DND-41 (cell line): Measurements from ENCODE around the gene DNAJC12.

Experiments used
- ATAC-seq: fragments of 200-7000 bp; cut with Tn5 transposase; 3 replicates; pipeline ENCODE4 v1.9.1; 2021; ENCODE audit warnings: low read depth; ENCODE audit not compliant: insufficient read depth
- DNase-seq: peaks from one replicate; pipeline ENCODE4 v3.0.0-alpha.2; 2020
- H2AFZ ChIP-seq: 2 replicates; pipeline ENCODE4 v1.6.0; 2012; ENCODE audit warnings: low read depth, low read length
- H3K27ac ChIP-seq: 2 replicates; pipeline ENCODE4 v1.5.1; 2012; ENCODE audit warnings: low read length, inconsistent platforms
- H3K27me3 ChIP-seq: fragments of 200-600 bp; sonication (generic); 2 replicates; pipeline ENCODE4 v1.6.0; 2012; ENCODE audit warnings: low read length, mild to moderate bottlenecking, inconsistent platforms; ENCODE audit not compliant: insufficient read depth, poor library complexity
- H3K36me3 ChIP-seq: 2 replicates; pipeline ENCODE4 v1.5.1; 2012; ENCODE audit warnings: low read length, inconsistent platforms; ENCODE audit not compliant: insufficient read depth
- H3K4me1 ChIP-seq: 2 replicates; pipeline ENCODE4 v1.5.1; 2012; ENCODE audit warnings: mild to moderate bottlenecking, low read length; ENCODE audit not compliant: insufficient read depth
- H3K4me2 ChIP-seq: 2 replicates; pipeline ENCODE4 v1.6.0; 2012; ENCODE audit warnings: mild to moderate bottlenecking, moderate library complexity, low read length, inconsistent platforms; ENCODE audit not compliant: insufficient read depth
- H3K4me3 ChIP-seq, 2 experiments: fragments of 200-600 bp in 1 of 2; shearing (Covaris generic) in 1 of 2; 2 replicates each; pipeline ENCODE4 v1.5.1; 2012 to 2016; ENCODE audit warnings: inconsistent platforms in 2 of 2, low read length in 2 of 2, mild to moderate bottlenecking in 2 of 2, low read depth in 1 of 2, moderate library complexity in 1 of 2
- H3K79me2 ChIP-seq: 2 replicates; pipeline ENCODE4 v1.6.0; 2012; ENCODE audit warnings: low read length, inconsistent platforms; ENCODE audit not compliant: insufficient read depth
- H3K9ac ChIP-seq: 2 replicates; pipeline ENCODE4 v1.6.0; 2012; ENCODE audit warnings: low read depth, mild to moderate bottlenecking, inconsistent platforms, low read length, moderate library complexity
- H3K9me3 ChIP-seq: 2 replicates; pipeline ENCODE4 v1.5.1; 2012; ENCODE audit warnings: low read length, moderate library complexity, mild to moderate bottlenecking, inconsistent platforms; ENCODE audit not compliant: insufficient read depth, severe bottlenecking
- H4K20me1 ChIP-seq: 2 replicates; pipeline ENCODE4 v1.6.0; 2012; ENCODE audit warnings: low read length; ENCODE audit not compliant: insufficient read depth
- CTCF ChIP-seq: IDR thresholded peaks from 2 replicates; pipeline ENCODE4 v1.5.1; 2012; ENCODE audit warnings: borderline replicate concordance, low read length, moderate library complexity, mild to moderate bottlenecking; ENCODE audit not compliant: poor library complexity, severe bottlenecking; ENCODE audit errors: extremely low read depth
- EZH2 ChIP-seq: IDR thresholded peaks from 3 replicates; pipeline ENCODE4 v1.6.1; 2012; ENCODE audit warnings: borderline replicate concordance, low read depth, mild to moderate bottlenecking, moderate library complexity, low read length, inconsistent platforms; ENCODE audit not compliant: severe bottlenecking

DNAJC12 gene

GRCh38 chr10:67794909-67795460, 43.0 kb downstream of the DNAJC12 start:
- Histone ChIP-seq H3K4me1 (peaks cover 15% of the 10 kb centered on the region), H3K9me3 (no peaks in the 10 kb centered on the region), H4K20me1 (no peaks in the 10 kb centered on the region), H3K4me2 (no peak overlapping the region), H3K27me3 (no peaks in the 10 kb centered on the region), H3K79me2 (no peaks in the 10 kb centered on the region), H2AFZ (no peak overlapping the region), H3K9ac (no peak overlapping the region), H3K4me3 (no peak overlapping the region), H3K36me3 (no peaks in the 10 kb centered on the region), H3K27ac (no peak overlapping the region)
- DNase-seq (no peak), ATAC-seq (no peak)
- TF ChIP-seq EZH2 (no peak), CTCF (no peak)

GRCh38 chr10:67794256-67794655, 43.7 kb downstream of the DNAJC12 start:
- Histone ChIP-seq H3K9ac (no peak overlapping the region), H4K20me1 (no peaks in the 10 kb centered on the region), H2AFZ (no peak overlapping the region), H3K4me3 (no peak overlapping the region), H3K27me3 (no peaks in the 10 kb centered on the region), H3K4me2 (no peak overlapping the region), H3K4me1 (peaks cover 15% of the 10 kb centered on the region), H3K36me3 (no peaks in the 10 kb centered on the region), H3K79me2 (no peaks in the 10 kb centered on the region), H3K27ac (no peak overlapping the region), H3K9me3 (no peaks in the 10 kb centered on the region)
- no peak for ATAC-seq
- TF ChIP-seq EZH2 (no peak), CTCF (no peak)
- DNase-seq = no peak

- ATAC-seq (no peak), DNase-seq (no peak)
- Histone ChIP-seq H3K4me1 (peaks cover 15% of the 10 kb centered on the region), H3K27ac (no peak overlapping the region), H3K9me3 (no peaks in the 10 kb centered on the region), H2AFZ (no peak overlapping the region), H3K4me3 (no peak overlapping the region), H3K79me2 (no peaks in the 10 kb centered on the region), H3K27me3 (no peaks in the 10 kb centered on the region), H4K20me1 (no peaks in the 10 kb centered on the region), H3K36me3 (no peaks in the 10 kb centered on the region), H3K4me2 (no peak overlapping the region), H3K9ac (no peak overlapping the region)
- TF ChIP-seq EZH2 = no peak
- TF ChIP-seq CTCF = no peak
Measured at GRCh38 chr10:67793313-67793712, 44.7 kb downstream of the DNAJC12 start.

GRCh38 chr10:67792653-67793052, 45.3 kb downstream of the DNAJC12 start:
- ATAC-seq (no peak), DNase-seq (no peak)
- no peaks in the 10 kb centered on the region for H3K27me3 ChIP-seq
- TF ChIP-seq EZH2 (no peak), CTCF (no peak)
- H3K36me3 ChIP-seq = no peaks in the 10 kb centered on the region
- no peaks in the 10 kb centered on the region for H3K79me2 ChIP-seq
- H3K4me3 ChIP-seq = no peak overlapping the region
- H4K20me1 ChIP-seq = no peaks in the 10 kb centered on the region
- no peaks in the 10 kb centered on the region for H3K9me3 ChIP-seq
- H3K4me1 ChIP-seq = peaks cover 15% of the 10 kb centered on the region
- H3K4me2 ChIP-seq = no peak overlapping the region
- H3K9ac ChIP-seq = no peak overlapping the region
- no peak overlapping the region for H3K27ac ChIP-seq
- no peak overlapping the region for H2AFZ ChIP-seq
